ENCODE data around the gene CYP39A1.
A peak's percentile ranks its signal among the peaks of the same experiment; 100 is the strongest.

Gene CYP39A1

GRCh38 chr6:46645265-46645664 is 7.4 kb downstream of the CYP39A1 start:
- TF ChIP-seq CTCF (IDR thresholded peaks at IDR 0.05; ENCODE audit: low read length): no peak
- TF ChIP-seq EZH2 (IDR thresholded peaks at IDR 0.05; ENCODE audit: borderline replicate concordance, low read length): no peak
- H4K20me1 ChIP-seq (ENCODE audit: insufficient read depth, low read length): no peaks in the 10 kb centered on the region
- peaks cover 37% of the 10 kb centered on the region for H3K36me3 ChIP-seq (ENCODE audit: insufficient read depth, low read length)
- no peak overlapping the region for H3K9ac ChIP-seq (ENCODE audit: low read length)
- no peaks in the 10 kb centered on the region for H3K9me2 ChIP-seq (ENCODE audit: low read depth, low read length)
- no peak overlapping the region for H3K27ac ChIP-seq (ENCODE audit: low read depth, low read length, poor library complexity, severe bottlenecking)
- peaks cover 17% of the 10 kb centered on the region for H3K79me2 ChIP-seq (ENCODE audit: insufficient read depth, low read length)
- H3K4me3 ChIP-seq (ENCODE audit: low read depth, low read length, poor library complexity, severe bottlenecking): no peak overlapping the region
- H3K27me3 ChIP-seq (ENCODE audit: insufficient read depth, low read length): no peaks in the 10 kb centered on the region
- H2AFZ ChIP-seq (ENCODE audit: low read length): no peak overlapping the region
- peaks cover 47% of the 10 kb centered on the region for H3K4me1 ChIP-seq (ENCODE audit: insufficient read depth, low read length, severe bottlenecking)
- peaks cover 12% of the 10 kb centered on the region for H3K9me3 ChIP-seq (ENCODE audit: low read length)
- no peaks in the 10 kb centered on the region for H3F3A ChIP-seq (ENCODE audit: insufficient read depth, low read length)
- no peak overlapping the region for H3K4me2 ChIP-seq (ENCODE audit: low read length)

- Histone ChIP-seq H3K9me2 (ENCODE audit: low read depth, low read length) (no peaks in the 10 kb centered on the region), H3K79me2 (ENCODE audit: insufficient read depth, low read length) (peaks cover 5% of the 10 kb centered on the region; the same call in 1 of the 2 replicates), H3K4me3 (ENCODE audit: low read depth, low read length, poor library complexity, severe bottlenecking) (no peak overlapping the region), H3K27me3 (ENCODE audit: insufficient read depth, low read length) (no peaks in the 10 kb centered on the region), H2AFZ (ENCODE audit: low read length) (no peak overlapping the region), H3K27ac (ENCODE audit: low read depth, low read length, poor library complexity, severe bottlenecking) (peak overlapping the region; percentile 78), H3K4me2 (ENCODE audit: low read length) (peak overlapping the region; percentile 44), H3K9me3 (ENCODE audit: low read length) (peaks cover 12% of the 10 kb centered on the region), H3K36me3 (ENCODE audit: insufficient read depth, low read length) (peaks cover 33% of the 10 kb centered on the region), H3K4me1 (ENCODE audit: insufficient read depth, low read length, severe bottlenecking) (peaks cover 52% of the 10 kb centered on the region), H4K20me1 (ENCODE audit: insufficient read depth, low read length) (no peaks in the 10 kb centered on the region), H3K9ac (ENCODE audit: low read length) (0 out of 2 replicates have a peak overlapping the region, but pooled peaks have one; percentile 13), H3F3A (ENCODE audit: insufficient read depth, low read length) (no peaks in the 10 kb centered on the region)
- TF ChIP-seq EZH2 (IDR thresholded peaks at IDR 0.05; ENCODE audit: borderline replicate concordance, low read length) (no peak), CTCF (IDR thresholded peaks at IDR 0.05; ENCODE audit: low read length) (no peak)
Measured at GRCh38 chr6:46642928-46643751, 9.5 kb downstream of the CYP39A1 start.

GRCh38 chr6:46638650-46639049 is 14.0 kb downstream of the CYP39A1 start:
- H3F3A ChIP-seq (ENCODE audit: insufficient read depth, low read length): no peaks in the 10 kb centered on the region
- no peaks in the 10 kb centered on the region for H4K20me1 ChIP-seq (ENCODE audit: insufficient read depth, low read length)
- TF ChIP-seq CTCF (IDR thresholded peaks at IDR 0.05; ENCODE audit: low read length): no peak
- TF ChIP-seq EZH2 (IDR thresholded peaks at IDR 0.05; ENCODE audit: borderline replicate concordance, low read length): no peak
- H3K79me2 ChIP-seq (ENCODE audit: insufficient read depth, low read length): no peaks in the 10 kb centered on the region
- peaks cover 78% of the 10 kb centered on the region for H3K4me1 ChIP-seq (ENCODE audit: insufficient read depth, low read length, severe bottlenecking)
- H3K27me3 ChIP-seq (ENCODE audit: insufficient read depth, low read length): no peaks in the 10 kb centered on the region
- H3K9me3 ChIP-seq (ENCODE audit: low read length): no peaks in the 10 kb centered on the region
- H3K4me2 ChIP-seq (ENCODE audit: low read length): peak overlapping the region; percentile 65
- H3K9ac ChIP-seq (ENCODE audit: low read length): peak overlapping the region; percentile 23; the same call in 1 of the 2 replicates
- peak overlapping the region; percentile 89 for H3K27ac ChIP-seq (ENCODE audit: low read depth, low read length, poor library complexity, severe bottlenecking)
- no peak overlapping the region for H2AFZ ChIP-seq (ENCODE audit: low read length)
- H3K4me3 ChIP-seq (ENCODE audit: low read depth, low read length, poor library complexity, severe bottlenecking): no peak overlapping the region
- H3K9me2 ChIP-seq (ENCODE audit: low read depth, low read length): no peaks in the 10 kb centered on the region
- 0 out of 2 replicates have a peak, but pooled peaks cover 7% of the 10 kb centered on the region for H3K36me3 ChIP-seq (ENCODE audit: insufficient read depth, low read length)

All from OCI-LY1 (cell line).